Hepatocyte (in vitro differentiated cells): ENCODE results near the gene ARRB1.
A peak's percentile ranks its signal among the peaks of the same experiment; 100 is the strongest.

ENCODE experiments used
- EZH2 ChIP-seq: fragments of 200-600 bp; sonication (generic); IDR thresholded peaks from 2 replicates; pipeline ENCODE4 v1.6.1; 2016; ENCODE audit warnings: antibody characterized with exemption, mild to moderate bottlenecking, borderline replicate concordance
- TF ChIP-seq, protein P1 (sequence below): fragments of 200-600 bp; sonication (generic); IDR thresholded peaks from 2 replicates; pipeline ENCODE4 v1.5.1; 2016; ENCODE audit warnings: antibody characterized with exemption, mild to moderate bottlenecking; ENCODE audit not compliant: poor library complexity

DNA sequence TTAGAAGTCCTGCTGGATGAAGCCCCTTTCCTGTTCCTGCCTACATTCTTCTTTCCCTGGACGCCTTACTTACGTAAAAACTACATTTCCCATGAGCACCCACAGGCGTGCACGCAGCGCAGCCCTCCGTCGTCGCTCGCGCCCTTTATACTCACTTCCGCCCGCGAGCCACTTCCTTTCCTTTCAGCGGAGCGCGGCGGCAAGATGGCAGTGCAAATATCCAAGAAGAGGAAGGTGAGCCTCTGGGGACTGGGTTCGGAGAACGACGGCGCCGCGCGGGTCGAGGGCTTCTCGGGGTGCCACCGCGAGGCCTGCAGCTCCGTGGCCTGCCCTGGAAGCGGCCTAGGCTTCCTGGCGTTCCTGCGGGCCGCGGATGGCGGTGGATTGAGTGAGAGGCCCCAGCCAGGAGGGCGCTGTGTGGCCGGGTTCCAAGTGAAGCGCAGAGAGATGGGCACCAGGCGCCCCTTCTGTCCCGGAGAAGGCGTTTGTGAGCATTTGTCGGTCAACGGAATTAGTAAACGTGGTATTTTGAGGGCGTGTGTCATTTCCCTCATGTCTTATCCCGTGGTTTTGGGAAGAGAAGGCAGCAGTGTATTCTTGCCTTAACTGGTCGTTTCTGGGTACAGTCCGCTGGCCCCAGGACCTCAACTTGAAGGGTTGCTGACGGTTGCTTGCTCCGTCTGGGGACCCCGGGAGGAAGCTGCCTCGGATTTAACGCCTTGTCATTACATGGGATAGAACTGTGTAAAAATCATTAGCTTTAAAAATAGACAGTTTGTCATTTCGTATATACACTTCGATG lies 48.1 kb upstream of the ARRB1 start, which contains the start of gene RPS3:
- TF ChIP-seq, protein P1, sequence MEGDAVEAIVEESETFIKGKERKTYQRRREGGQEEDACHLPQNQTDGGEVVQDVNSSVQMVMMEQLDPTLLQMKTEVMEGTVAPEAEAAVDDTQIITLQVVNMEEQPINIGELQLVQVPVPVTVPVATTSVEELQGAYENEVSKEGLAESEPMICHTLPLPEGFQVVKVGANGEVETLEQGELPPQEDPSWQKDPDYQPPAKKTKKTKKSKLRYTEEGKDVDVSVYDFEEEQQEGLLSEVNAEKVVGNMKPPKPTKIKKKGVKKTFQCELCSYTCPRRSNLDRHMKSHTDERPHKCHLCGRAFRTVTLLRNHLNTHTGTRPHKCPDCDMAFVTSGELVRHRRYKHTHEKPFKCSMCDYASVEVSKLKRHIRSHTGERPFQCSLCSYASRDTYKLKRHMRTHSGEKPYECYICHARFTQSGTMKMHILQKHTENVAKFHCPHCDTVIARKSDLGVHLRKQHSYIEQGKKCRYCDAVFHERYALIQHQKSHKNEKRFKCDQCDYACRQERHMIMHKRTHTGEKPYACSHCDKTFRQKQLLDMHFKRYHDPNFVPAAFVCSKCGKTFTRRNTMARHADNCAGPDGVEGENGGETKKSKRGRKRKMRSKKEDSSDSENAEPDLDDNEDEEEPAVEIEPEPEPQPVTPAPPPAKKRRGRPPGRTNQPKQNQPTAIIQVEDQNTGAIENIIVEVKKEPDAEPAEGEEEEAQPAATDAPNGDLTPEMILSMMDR = peak; percentile 24
- TF ChIP-seq EZH2 = no peak
